CD4-positive, alpha-beta T cell treated with Interleukin-17A for 1 hour (primary cell): ENCODE measurements around the gene ZDHHC9.
A peak's percentile ranks its signal among the peaks of the same experiment; 100 is the strongest.

Experiments used
- DNase-seq: peaks from one replicate; pipeline ENCODE4 v3.0.0-alpha.2; 2020

The ZDHHC9 gene

GRCh38 chrX:129784371-129784770 is 59.3 kb downstream of the ZDHHC9 start:
- no peak for DNase-seq

- DNase-seq: no peak
Observed at GRCh38 chrX:129783291-129783713, 60.4 kb downstream of the ZDHHC9 start.

GRCh38 chrX:129782706-129783105 is 61.0 kb downstream of the ZDHHC9 start:
- DNase-seq: no peak

GRCh38 chrX:129781680-129782495 is 61.8 kb downstream of the ZDHHC9 start:
- no peak for DNase-seq

- peak; percentile 89 for DNase-seq
Observed at GRCh38 chrX:129781134-129781672, 62.5 kb downstream of the ZDHHC9 start.

GRCh38 chrX:129780441-129781105 is 63.1 kb downstream of the ZDHHC9 start:
- no peak for DNase-seq

- peak; percentile 78 for DNase-seq
Observed at GRCh38 chrX:129779747-129780146, 63.9 kb downstream of the ZDHHC9 start, which contains the start of gene SASH3. Gene SASH3, plus strand, starts transcription at chrX:129779949. Its CDS starts 149 bp downstream, at chrX:129780098.

- no peak for DNase-seq
Observed at GRCh38 chrX:129779086-129779672, 64.5 kb downstream of the ZDHHC9 start.

GRCh38 chrX:129777218-129778030 is 66.3 kb downstream of the ZDHHC9 start:
- peak; percentile 78 for DNase-seq

GRCh38 chrX:129773649-129774458 is 69.8 kb downstream of the ZDHHC9 start:
- DNase-seq: peak; percentile 48

- peak; percentile 68 for DNase-seq
Observed at GRCh38 chrX:129772796-129773431, 70.8 kb downstream of the ZDHHC9 start.

- DNase-seq: peak; percentile 55
Observed at GRCh38 chrX:129771266-129771995, 72.3 kb downstream of the ZDHHC9 start.

- DNase-seq: peak; percentile 84
Observed at GRCh38 chrX:129769467-129770154, 74.1 kb downstream of the ZDHHC9 start.

- DNase-seq: no peak
Observed at GRCh38 chrX:129768586-129769466, 74.9 kb downstream of the ZDHHC9 start.

- DNase-seq: no peak
Observed at GRCh38 chrX:129768186-129768585, 75.5 kb downstream of the ZDHHC9 start.

- no peak for DNase-seq
Observed at GRCh38 chrX:129763666-129764065, 80.0 kb downstream of the ZDHHC9 start.

GRCh38 chrX:129762448-129762847 is 81.2 kb downstream of the ZDHHC9 start:
- no peak for DNase-seq

- DNase-seq: no peak
Observed at GRCh38 chrX:129761596-129761995, 82.1 kb downstream of the ZDHHC9 start.

- DNase-seq: no peak
Observed at GRCh38 chrX:129760981-129761380, 82.7 kb downstream of the ZDHHC9 start.
